NB4 (cell line): ENCODE results near the gene LRRC7.

Experiments
- POLR2A ChIP-seq: IDR thresholded peaks from 2 replicates; pipeline ENCODE4 v1.6.1; 2011; ENCODE audit warnings: mild to moderate bottlenecking; ENCODE audit not compliant: insufficient read length; ENCODE audit errors: extremely low read depth
- TF ChIP-seq, protein P1 (sequence below): IDR thresholded peaks from one replicate; pipeline ENCODE4 v1.5.1; 2012; ENCODE audit warnings: low read depth, low read length
- TF ChIP-seq, protein P2 (sequence below): IDR thresholded peaks from 2 replicates; pipeline ENCODE4 v1.6.1; 2011; ENCODE audit warnings: low read depth, low read length

DNA sequence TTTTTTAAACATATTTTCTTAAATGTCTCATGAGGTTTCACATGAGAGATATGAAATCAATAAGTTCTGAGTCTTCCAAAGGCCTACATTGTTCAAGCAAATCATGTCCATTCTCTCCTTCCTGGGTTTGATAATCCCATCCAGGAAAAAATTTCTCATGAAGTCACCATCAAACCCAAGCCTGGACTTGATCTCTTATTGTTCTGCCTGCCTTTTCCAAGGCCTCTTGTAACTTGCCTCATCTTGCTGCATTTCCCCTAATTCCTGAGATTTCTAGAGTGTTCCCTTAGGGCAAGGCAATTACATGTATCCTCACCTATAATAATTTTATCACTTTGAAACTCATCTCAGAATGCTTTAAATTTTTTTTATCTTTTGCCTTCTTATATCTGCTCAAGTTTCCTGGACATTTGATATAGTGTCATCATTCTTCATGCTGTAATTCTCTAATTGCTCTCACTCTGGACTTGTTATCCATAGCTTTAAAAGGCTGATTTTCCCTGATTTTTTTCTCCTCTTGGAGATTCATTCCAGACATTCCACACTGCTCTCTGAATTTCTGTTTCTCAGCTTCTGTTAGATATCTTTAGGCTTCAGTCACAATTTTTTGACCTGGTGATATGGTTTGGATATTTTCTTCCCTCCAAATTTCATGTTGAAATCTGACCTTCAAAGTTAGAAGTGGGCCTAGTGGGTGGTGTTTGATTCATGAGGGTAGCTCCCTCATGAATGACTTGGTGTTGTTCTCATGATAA, 126.4 kb downstream of the LRRC7 start:
- TF ChIP-seq, protein P1, sequence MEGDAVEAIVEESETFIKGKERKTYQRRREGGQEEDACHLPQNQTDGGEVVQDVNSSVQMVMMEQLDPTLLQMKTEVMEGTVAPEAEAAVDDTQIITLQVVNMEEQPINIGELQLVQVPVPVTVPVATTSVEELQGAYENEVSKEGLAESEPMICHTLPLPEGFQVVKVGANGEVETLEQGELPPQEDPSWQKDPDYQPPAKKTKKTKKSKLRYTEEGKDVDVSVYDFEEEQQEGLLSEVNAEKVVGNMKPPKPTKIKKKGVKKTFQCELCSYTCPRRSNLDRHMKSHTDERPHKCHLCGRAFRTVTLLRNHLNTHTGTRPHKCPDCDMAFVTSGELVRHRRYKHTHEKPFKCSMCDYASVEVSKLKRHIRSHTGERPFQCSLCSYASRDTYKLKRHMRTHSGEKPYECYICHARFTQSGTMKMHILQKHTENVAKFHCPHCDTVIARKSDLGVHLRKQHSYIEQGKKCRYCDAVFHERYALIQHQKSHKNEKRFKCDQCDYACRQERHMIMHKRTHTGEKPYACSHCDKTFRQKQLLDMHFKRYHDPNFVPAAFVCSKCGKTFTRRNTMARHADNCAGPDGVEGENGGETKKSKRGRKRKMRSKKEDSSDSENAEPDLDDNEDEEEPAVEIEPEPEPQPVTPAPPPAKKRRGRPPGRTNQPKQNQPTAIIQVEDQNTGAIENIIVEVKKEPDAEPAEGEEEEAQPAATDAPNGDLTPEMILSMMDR, result no peak
- TF ChIP-seq, protein P2, sequence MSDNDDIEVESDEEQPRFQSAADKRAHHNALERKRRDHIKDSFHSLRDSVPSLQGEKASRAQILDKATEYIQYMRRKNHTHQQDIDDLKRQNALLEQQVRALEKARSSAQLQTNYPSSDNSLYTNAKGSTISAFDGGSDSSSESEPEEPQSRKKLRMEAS, result no peak
- no peak for TF ChIP-seq POLR2A
